Measurements from ENCODE around the gene FAM174C. TPM values are rescaled to one million over a fixed set of nuclear protein-coding genes. Genes with fewer than 3 reads are reported as not detected.

Gene FAM174C
- total RNA-seq, 4 donors from 2014 or later: 44.3 to 72.5 (median 58.2) TPM

- H3K27ac ChIP-seq: no peak overlapping the region
- TF ChIP-seq CTCF (IDR thresholded peaks at IDR 0.05) (no peak), EP300 (IDR thresholded peaks at IDR 0.05) (no peak), POLR2A (IDR thresholded peaks at IDR 0.05) (no peak), POLR2AphosphoS5 (IDR thresholded peaks at IDR 0.05) (no peak)
- WGBS: 64% methylated on average over 11 of the region's 40 CpGs
- H3K4me3 ChIP-seq: no peak overlapping the region
- H3K27me3 ChIP-seq: peaks cover 100% of the 10 kb centered on the region
- H3K9me3 ChIP-seq: no peaks in the 10 kb centered on the region
- DNase-seq (ENCODE audit: low spot score in 2 of 2): no peak
- H3K4me1 ChIP-seq: peaks cover 17% of the 10 kb centered on the region
- H3K36me3 ChIP-seq: no peaks in the 10 kb centered on the region
These were observed 15.6 kb downstream of the FAM174C start for GRCh38 chr19:1290703-1291651.

DNA sequence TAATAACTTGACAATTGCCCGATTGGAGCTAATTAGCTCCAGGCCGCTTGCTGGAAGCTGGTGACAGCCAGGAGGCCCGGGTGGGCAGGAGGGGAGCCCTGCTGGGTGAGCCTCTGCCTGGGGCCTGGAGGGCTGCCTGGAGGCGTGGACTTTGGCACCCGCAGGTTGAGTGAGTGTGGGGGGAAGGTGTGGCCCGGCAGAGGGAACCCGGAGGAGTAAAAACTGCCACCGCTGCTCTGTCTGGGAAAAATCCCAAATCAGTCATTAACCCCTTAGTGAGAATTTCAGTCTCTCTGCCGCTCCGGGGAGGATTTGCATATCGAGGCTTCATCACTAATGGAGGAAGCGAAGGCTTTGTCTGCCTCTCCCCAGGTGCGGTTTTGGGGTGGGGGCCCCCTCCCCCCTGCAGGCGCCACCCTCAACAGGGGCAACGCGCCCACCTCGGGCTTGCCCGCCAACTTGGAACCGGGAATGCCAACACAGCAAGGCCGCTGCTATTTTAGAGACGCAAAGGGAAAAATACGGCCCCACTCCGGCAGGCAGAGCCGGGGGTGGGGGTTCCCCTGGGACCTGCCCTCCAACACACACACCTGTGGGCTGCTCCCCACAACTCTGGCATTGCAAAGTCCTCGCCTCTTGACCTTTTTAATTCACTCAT is 16.6 kb downstream of the FAM174C start:
- TF ChIP-seq POLR2AphosphoS5 (IDR thresholded peaks at IDR 0.05) (no peak), CTCF (IDR thresholded peaks at IDR 0.05) (no peak), POLR2A (IDR thresholded peaks at IDR 0.05) (no peak), EP300 (IDR thresholded peaks at IDR 0.05) (no peak)
- no peak for DNase-seq (ENCODE audit: low spot score in 2 of 2)
- no peaks in the 10 kb centered on the region for H3K36me3 ChIP-seq
- H3K27ac ChIP-seq: no peak overlapping the region
- no peaks in the 10 kb centered on the region for H3K9me3 ChIP-seq
- H3K27me3 ChIP-seq: peaks cover 98% of the 10 kb centered on the region
- peaks cover 11% of the 10 kb centered on the region for H3K4me1 ChIP-seq
- 51% methylated on average over 14 of the region's 25 CpGs for WGBS
- no peak overlapping the region for H3K4me3 ChIP-seq

DNA sequence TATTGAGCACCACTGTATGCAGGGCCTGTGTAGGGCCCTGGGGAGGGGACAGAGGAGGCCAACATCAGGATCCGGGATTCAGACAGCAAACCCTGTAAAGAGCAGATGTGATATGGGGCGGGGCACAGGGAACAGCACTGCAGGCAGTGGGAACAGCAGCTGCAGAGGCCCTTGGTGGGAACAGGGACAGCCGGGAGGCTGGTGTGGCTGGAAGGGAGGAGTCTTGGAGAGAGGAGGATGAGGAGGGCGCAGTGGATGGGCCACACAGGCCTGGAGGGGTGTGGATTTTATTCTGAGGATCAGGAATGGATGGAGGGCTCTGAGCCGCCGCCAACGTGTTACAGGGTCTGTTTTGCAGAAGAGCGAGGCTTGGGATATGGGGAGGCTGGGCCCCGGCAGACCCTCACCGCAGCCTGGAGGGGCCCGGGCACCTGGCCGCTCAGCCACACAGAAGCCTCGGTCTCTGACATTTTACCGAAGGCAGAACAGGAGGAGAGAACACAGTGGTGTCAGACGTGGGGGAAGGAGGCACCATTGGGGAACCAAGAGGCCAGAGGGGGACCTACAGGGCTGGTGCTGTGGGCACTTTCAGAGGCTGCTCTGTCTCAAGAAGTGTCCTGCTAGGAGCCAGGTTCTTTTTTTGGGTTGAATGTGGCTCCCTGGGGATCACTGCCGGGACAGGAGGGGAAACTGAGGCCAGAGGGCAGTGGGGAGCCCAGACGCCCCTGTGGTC is 17.3 kb downstream of the FAM174C start:
- TF ChIP-seq CTCF (IDR thresholded peaks at IDR 0.05): no peak
- TF ChIP-seq POLR2AphosphoS5 (IDR thresholded peaks at IDR 0.05): no peak
- no peak for TF ChIP-seq EP300 (IDR thresholded peaks at IDR 0.05)
- TF ChIP-seq POLR2A (IDR thresholded peaks at IDR 0.05): no peak
- DNase-seq (ENCODE audit: low spot score in 2 of 2): no peak
- H3K9me3 ChIP-seq: no peaks in the 10 kb centered on the region
- H3K4me1 ChIP-seq: peaks cover 11% of the 10 kb centered on the region
- H3K27ac ChIP-seq: no peak overlapping the region
- 80% methylated on average over 16 of the region's 17 CpGs for WGBS
- no peak overlapping the region for H3K4me3 ChIP-seq
- H3K36me3 ChIP-seq: no peaks in the 10 kb centered on the region
- peaks cover 92% of the 10 kb centered on the region for H3K27me3 ChIP-seq

- H3K27me3 ChIP-seq: peaks cover 78% of the 10 kb centered on the region
- no peaks in the 10 kb centered on the region for H3K36me3 ChIP-seq
- WGBS: 44% methylated on average over 13 of the region's 35 CpGs
- no peak overlapping the region for H3K4me3 ChIP-seq
- H3K4me1 ChIP-seq: peaks cover 11% of the 10 kb centered on the region
- H3K9me3 ChIP-seq: no peaks in the 10 kb centered on the region
- no peak for DNase-seq (ENCODE audit: low spot score in 2 of 2)
- TF ChIP-seq POLR2A (IDR thresholded peaks at IDR 0.05) (no peak), CTCF (IDR thresholded peaks at IDR 0.05) (no peak), POLR2AphosphoS5 (IDR thresholded peaks at IDR 0.05) (no peak), EP300 (IDR thresholded peaks at IDR 0.05) (no peak)
- H3K27ac ChIP-seq: no peak overlapping the region
These were observed 18.7 kb downstream of the FAM174C start for GRCh38 chr19:1293782-1294604.

All from suprapubic skin (tissue), 4 donors.